NCI-H345 treated with DMSO at 0.1 percent for 48 hours (cell line): ENCODE data around the gene SULT1C4.
"Not testable (repeated sequence)": the region's sequence is repeated elsewhere in the genome, so short reads cannot be mapped to it uniquely, and the experiment has no call there.

Experiments used
- DNase-seq: peaks from one replicate; lab custom pipeline; 2025; ENCODE audit not compliant: unreplicated experiment; lab: John Stamatoyannopoulos, UW

Gene SULT1C4

DNA sequence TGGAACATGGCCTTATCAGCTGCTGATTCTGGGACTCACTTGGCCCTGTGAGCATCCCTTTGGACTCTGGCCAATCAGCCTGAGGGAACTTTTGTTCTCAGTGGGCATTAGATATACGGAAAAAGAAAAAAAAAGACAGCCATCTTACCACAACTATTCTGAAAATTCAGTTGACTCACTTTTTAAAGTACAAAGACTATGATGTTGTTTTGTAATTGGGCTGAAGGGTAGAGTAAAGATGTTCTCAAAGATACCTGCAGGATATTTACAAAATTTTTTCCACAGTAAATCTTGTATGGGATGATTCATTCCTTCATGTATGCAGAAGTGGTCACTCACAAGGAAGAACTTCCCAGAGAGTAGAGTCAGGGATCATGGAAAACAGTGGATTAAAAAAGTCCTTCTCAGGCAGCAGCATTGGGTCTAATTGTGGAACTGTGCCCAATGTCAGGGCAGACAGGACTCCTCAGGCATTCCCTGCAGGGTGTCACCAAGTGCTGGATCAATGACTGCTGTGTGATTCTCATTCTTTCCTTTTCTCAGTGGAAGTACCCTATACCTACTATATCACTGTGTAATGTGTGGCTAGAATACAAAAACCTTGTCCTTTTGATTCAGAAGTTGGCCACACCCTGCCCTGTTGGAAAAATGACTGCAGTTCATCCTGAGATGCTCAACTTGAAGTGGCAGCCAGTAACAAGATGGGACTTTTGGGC, 35.4 kb downstream of the SULT1C4 start:
- DNase-seq = no peak

DNA sequence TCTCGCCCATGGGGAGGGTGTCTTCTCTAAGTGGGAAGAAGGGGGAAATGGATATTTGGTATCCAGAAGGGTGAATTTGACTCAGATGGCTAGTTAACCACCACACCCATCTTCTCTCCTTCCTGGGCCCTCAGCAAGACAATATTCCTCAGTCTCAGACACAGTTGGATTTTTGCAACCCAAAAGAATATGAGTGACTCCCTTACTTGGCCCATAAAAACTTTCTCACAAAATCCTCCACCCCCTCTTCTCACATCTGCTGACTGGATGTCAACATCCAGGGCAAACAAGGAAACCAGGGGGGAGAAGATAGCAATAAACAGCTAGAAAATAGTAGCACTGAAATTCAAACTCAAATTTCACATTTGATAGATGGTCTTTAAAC, 35.9 kb downstream of the SULT1C4 start:
- no peak for DNase-seq

DNA sequence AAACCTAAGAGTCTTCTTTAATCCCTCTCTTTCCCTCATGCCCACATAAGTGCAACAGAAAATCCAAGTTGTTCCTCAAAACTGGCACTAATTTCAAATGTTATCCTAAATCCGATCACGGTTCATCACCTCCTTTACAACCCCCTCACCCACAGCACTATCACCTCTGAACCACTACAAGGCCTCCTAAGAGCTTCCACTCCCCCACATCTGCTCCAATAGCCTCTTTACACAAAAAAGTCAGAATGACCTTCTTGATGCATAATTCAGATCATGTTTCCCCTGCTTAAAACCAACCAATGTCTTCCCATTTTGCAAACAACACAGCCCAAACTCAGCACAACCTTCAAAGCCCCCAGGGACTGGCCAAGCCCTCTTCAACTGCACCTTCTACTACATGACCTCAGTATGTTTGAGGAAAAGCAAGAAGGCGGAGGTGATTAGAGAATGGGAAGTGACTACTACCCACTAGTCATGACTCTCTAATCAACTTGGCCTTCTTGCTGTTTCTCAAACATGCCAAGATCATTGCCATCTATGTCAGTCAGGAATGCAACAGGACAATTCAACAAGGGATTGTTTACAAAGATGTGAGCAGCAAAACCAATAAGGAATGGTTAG, 36.6 kb downstream of the SULT1C4 start:
- no peak for DNase-seq

DNA sequence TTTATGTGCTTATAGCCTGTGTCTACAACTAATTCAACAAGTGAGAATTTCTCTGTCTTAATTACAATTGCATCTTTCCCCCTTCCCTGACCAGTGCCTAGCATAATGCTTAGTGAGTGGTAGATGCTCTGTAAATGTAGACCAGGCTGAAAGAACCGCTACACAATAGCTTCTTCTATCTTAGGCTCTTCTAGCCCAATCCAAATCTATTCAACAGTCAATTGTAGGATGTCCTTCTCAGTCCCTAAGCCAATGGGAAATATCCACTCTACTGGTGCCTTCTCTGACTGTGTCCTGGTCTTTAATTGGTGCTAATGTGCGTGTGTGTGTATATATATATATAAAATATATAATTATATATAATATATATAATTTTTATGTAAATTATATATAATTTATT, 37.2 kb downstream of the SULT1C4 start:
- no peak for DNase-seq

DNA sequence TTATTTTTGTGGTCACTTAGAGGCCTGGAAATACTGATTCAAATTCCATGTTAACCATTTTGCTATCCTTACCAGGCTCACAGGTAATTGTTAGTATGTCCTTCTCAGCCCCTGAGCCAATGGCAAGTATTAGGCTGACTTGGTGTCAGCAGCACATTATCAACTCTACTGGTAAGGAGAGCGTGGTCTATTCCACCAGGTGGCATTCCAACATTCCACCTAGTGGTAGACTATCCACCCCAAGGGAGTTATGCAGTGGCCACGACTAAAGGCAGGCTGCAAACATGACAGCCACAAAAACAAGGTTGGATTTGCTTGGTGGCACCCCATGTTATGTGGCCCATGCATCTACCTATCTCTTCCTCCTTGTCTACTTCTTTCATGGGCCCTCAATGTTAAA, 39.5 kb downstream of the SULT1C4 start:
- no peak for DNase-seq

DNA sequence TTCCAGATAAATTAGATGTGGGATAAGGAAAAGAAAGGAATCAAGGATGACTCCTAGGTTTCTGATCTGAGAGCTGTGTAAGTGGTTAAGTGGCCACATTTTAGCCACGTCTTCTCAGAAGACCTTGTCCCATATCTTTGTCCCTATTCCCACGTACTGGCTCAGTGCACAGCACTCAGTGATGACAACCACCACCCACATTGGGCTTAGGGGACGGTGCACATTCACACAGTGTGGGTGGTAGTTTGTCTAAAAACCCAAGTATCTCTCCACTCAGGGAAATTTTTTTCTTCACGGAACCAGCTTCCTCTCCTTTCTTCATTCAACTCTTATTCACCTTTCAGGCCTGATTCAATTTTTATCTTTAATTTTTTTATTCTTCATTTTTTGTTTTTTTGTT, 40.7 kb downstream of the SULT1C4 start:
- no peak for DNase-seq

DNA sequence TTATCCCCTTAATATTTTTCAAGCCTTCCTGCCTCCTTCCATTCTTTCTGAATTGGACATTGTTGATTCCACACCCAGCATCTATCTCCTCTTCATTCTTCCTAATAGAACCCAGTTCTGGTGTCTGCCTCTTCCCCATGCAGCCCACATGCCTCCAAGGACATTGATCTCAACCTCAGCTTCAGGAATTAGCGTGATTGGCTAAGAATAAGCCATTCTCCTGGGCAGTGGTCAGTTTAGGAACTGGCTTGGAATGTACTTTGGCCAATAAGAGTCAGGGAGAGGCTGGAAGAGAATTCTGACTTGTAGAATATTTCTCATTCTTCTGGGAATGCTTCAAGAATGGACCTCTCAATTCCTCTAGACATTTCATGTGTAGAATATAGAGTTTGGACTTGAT, 45.3 kb downstream of the SULT1C4 start:
- no peak for DNase-seq

DNA sequence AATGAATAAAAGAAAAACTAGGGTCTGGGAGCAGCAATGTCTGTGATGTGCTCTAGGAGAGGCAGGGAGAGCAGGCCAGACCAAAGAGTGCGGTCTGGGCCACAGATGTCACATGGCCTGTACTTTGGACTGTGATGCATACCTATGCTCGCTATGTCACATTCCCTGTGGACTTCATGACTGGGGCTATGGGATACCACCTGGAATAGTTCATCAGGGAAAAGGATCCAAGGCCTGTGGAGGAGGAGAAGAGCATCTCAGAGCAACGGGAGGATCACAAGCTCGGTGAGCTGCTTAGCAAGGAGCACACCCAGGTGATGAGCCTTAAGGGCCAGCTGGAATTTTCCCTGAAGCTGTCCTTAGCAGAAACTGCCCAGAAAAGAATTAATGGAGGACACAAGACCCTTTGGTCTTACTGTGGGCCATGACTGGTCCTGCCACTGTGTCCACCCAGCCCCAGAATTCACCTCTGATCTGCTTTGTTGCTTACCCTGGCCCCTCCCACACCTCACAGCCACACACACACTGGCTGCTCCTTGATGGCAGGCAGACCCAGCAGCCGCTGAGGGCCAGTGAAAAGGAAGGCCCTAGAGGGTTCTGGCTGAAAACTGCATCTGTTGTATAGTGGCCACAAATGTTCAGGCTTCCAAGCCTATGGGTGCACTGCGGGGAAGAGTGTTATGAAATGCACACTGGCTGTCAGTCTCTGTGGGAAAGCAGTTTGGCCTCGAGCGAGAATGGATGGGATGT, 45.9 kb downstream of the SULT1C4 start:
- no peak for DNase-seq

DNA sequence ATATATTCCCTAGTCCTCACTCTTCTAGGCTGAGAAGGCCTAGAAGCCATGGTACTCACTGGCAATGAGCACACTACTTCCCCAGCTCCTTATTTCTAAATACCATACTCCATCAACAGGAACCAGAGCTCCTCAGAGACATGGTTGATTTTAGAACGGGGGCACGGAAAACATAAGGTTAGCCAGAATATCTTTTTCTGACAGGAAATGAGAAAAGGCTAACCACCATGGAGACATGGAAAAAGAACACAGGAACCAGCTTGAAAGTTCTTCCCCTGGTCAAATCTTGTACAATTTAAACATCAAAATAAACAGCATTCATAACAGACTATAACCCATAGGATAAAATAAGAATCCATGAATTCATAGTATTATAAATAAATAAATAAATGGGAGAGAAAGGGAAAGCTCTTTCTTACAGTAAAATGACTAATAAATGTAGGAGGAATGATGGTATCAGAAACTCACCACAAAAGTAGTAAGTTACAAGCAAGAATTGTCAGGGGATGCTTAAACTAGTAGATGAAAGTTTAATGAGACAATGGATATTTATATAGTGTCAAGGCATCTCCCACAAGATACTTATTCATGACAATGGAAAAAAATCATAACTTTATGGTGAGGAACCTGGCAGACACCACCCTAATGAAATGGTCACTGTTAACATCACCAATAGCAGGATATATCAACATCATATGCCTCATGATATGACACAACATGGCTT, 50.7 kb downstream of the SULT1C4 start:
- no peak for DNase-seq

DNA sequence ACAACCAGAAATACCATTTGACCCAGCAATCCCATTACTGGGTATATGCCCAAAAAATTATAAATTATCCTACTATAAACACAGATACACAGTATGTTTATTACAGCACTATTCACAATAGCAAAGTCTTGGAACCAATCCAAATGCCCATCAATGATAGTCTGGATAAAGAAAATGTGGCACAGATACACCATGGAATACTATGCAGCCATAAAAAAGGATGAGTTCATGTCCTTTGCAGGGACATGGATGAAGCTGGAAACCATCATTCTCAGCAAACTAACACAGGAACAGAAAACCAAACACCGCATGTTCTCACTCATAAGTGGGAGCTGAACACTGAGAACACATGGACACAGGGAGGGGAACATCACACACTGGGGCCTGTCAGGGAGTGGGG, 57.8 kb downstream of the SULT1C4 start:
- not testable (repeated sequence) for DNase-seq

DNA sequence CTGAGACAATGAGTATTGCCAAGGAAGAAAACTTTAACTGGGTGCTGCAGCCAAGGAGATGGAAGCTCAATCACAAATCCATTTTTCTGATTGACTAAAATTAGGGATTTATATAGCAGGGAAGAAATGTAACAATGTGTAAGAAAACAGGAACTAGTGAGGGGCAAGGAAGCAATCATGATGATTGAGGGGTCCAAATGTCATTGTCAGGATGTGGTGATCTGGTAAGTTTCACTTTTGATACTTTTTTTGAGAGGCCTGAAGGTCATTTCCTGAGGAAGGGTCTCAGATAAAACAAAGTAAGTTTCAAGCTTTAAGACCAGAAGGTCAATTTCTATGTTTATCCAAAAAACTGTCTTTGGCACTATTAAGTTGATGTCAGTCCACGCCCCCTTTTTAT, 59.2 kb downstream of the SULT1C4 start:
- DNase-seq = no peak
